CD4-positive, alpha-beta T cell treated with Interleukin-6 for 4 hours (primary cell): Measurements from ENCODE around the gene NNT.
"Not testable (repeated sequence)": the region's sequence is repeated elsewhere in the genome, so short reads cannot be mapped to it uniquely, and the experiment has no call there.

Experiments used
- DNase-seq: peaks from one replicate; pipeline ENCODE4 v3.0.0-alpha.2; 2020; ENCODE audit warnings: mixed read lengths

The NNT gene

DNA sequence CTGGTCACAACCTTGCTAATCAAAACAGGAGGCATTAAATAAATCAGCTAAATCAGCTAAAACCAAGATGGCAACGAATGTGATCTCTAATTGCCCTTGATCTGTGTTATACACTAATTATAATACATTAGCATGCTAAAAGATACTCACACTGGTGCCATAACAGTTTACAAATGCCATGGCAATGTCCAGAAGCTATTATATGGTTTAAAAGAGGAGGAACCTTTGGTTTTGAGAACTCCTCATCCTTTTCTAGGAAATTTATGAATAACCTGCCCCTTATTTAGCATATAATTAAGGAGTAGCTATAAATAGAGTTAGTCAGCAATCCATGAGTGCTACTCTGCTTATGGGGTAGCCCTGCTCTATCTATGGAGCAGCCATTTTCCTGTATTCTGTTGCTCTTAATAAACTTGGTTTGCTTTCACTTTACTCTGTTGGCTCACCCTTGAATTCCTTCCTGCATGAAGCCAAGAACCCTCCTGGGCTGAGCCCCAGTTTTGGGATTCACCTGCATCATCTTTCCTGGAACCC, 18.7 kb upstream of the NNT start:
- DNase-seq, result no peak

DNA sequence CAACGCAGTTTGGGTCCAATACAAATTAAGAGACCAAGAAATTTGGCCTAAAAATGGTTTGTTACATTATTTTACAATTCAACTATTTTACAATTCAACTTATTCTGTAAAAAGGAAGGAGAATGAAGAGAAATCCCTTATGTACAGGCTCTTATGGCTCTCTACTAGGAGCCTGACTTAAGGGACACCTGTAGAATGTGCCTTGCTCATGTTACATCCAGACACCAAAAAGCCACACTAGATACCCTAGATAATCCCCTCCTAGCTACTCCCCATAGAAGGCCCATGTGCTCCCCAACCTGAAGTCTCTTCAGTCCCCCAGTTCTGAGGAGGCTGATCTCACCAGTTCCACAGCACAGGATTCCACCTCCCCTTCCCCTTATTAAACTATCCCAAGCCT, 14.1 kb upstream of the NNT start:
- no peak for DNase-seq

DNA sequence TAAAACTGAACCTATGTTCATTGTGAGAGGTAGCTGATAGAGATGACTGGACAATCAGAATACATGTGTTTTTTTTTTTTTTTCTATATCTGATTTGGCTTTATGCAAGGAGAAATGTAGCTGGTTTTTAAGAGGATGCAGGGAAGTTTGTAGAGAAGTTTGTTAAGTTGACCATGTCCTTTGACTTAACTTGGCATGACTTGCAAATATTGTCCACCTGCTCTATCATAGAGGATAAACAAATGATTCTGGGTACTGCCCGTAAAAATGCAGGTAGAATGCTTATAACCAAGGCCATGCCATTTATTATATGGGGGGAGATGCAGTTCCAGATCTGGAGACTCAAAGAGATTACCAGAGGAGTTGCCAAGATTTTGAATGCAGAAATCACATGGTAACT, 13.7 kb upstream of the NNT start:
- DNase-seq, result no peak

DNA sequence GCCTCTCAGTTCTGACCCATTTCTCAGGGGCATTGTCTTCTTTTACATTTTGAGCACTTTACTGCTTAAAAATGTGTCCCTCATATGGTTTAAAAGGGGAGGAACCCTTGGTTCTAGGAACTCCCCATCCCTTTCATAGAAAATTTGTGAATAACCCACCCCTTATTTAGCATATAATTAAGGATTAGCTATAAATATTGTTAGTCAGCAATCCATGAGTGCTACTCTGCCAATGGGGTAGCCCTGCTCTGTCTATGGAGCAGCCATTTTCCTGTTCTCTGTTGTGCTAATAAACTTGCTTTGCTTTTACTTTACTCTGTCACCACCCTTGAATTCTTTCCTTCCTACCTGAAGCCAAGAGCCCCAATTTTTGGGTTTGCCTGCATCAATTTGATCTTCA, 12.3 kb upstream of the NNT start:
- DNase-seq, result no peak

DNA sequence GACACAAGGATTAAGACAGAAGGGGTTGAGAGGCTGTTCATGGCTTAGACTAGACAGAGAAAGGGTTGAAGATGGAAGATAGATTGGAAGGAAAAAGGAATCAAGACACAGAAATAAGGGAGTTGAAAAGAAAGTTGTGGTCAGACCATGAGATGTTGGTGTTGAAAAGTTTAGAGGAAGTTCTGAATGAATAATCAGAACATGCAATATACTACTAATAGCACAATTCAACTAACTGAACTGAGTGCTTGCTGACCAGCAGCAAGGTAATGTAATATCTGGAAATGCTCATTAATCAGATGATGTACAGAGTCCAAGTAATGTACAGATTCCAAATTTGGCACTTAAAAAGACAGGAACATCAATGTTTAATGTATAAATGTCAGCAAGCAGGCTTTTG, 10.6 kb upstream of the NNT start:
- no peak for DNase-seq

DNA sequence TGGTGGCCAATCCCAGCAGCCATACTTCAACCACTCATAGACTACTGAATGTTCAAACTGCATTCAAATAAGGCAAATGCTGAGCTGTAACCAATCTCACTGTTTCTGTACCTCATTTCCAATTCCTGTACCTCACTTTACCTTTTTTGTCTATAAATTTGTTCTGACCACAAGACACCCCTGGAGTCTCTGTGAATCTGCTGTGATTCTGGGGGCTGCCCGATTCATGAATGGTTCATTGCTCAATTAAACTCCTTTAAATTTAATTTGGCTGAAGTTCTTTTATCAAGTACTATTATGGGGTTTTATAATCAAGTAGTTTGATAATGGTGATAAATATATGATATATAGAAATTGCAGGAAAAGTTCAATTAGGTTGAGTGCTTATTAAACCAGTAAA, 4.1 kb upstream of the NNT start:
- DNase-seq, result not testable (repeated sequence)

DNA sequence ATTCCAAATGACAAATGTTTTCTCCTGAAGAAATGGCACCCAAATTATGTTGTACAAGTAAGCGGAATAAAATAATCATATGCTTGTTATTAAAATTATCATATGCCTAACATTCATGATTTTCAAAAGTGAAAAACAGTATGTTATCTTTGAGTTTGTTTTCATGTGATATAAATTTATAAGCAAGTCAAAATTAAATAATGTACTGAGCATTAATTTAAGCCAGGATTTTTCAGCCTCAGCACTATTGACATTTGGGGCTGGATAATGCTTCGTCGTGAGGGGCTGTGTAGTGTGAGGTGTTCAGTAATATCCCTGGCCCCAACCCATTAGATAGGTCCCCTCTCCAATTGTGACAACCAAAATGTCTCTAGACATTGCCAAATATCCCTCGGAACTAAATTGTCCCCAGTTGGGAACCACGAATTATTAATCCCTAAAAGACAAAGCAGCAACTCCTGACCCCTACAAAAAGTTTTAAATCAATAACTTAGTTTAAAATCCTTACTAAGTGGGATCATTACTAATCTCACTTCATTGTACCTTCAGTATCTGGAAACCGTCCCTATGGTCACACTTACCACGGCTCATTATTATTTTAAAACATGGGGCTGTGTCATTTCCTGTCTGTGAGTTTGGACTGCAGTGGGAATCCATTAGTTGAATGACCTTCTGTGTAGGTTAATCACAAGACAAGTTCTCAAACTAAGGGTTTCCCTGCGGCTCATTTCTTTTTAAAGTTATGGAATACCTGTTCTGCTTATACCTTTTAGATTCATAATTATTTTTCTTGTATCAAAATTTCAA, 1.3 kb upstream of the NNT start:
- no peak for DNase-seq

DNA sequence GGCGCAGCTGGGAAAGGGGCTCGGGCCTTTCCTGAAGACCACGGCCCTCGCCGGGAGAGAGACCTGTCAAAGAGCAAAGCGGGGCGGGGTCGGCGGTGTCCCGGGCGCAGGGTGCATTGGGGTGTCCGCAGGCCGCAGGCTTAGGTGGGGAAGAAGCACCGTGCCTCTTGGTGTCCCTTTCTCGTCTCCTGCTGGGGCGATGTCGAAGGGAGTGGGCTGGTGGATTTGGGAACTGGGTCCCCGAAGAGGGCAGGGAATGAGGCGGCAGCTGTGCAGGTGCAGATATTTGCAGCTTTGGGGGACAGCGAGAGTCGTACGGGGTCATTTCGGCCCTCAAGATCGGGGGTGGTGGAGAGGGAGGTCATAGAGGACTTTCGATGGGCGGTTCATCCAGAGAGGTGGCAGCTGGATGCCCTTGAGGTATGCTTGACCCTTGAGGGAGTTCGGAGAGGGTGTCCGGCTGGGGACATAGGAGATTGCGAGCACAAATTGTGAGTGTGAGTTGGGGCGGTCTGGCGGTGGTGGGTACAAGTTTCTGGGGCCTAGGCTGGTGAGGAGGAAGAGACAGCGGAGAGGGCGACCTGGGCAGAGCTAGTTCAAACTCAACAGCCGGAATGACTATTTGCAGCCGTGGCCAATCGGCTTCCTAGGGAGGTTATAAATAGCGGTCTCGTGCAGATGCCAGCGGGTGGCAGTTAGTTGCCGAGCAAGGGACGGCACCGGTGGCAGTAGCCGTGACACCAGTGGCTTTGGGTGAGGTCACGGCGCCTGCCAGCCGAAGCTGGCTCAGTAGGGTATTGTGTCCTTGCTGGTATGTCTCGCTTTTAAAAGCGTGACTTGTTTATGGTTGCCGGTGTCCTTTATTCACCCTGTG, 601 bp downstream of the NNT start:
- peak; percentile 70 for DNase-seq

DNA sequence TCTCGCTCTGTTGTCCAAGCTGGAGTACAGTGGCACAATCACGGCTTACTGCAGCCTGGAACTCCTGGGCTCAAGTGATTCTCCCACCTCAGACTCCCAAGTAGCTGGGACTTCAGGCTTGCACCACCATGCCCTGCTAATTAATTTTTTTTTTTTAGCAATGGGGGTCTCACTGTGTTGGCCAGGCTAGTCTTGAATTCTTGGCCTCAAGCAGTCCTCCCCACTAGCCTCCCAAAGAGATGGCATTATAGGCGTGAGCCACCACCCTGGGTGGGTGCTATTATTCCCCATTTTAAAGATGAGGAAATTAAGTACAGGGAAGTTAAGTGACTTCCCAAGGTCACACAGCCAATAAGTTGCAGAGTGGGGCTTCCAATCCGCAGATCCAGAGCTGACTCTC, 1.7 kb downstream of the NNT start:
- DNase-seq, result no peak

DNA sequence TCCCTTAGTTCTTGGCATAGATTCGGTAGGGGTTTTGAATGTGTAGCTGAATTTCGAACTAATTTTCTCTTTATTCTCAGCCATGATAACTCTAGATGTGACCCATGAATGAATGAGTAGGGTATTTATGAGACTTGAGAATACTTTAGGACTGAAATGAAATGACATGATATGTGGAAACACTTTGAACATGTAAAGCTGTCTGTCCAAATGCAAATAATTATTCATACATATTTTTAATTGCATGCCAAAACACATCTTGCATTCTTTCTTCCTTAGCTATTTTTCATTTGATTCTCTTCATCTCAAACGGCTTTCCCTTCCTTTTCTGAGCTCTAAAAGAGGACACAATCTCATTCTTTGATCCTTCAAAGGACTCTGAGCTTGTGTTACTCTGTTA, 3.4 kb downstream of the NNT start:
- no peak for DNase-seq

DNA sequence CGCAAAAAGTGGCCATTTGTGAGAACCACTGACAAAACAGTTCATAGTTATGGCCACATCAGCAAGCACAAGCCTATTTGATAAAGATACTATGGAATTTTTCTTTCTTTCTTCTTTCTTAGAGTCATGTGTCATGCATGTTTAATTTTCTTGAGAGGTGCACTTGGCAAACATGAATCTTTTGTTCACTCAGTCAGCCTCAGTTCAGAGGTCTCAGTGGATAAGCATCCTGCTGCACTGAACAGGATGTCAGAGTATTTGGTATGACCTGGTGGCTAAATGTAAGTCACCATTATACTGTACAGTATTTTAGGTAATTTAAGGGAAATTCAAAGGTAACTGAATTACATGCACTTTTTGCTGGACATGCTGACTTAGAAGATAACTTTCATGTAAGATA, 5.4 kb downstream of the NNT start:
- DNase-seq, result no peak

DNA sequence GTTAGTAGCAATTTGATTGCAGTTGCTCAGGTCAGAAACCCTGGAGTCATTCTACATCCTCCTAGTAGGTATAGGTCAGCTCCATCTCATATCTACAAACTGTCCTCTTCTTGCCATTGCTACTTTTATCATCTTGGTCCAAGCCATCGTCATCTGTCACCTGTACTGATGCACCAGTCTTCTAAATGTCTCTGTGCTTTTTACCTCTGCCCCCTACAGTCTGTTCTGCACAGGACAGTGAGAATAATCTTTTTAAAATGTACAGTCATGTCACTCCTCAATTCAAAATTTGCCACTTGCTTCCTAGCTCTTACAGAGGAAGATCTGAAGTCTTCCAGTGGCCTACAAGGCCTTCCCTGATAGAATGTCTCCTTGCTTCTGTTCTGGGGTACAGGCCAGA, 6.8 kb downstream of the NNT start:
- no peak for DNase-seq

DNA sequence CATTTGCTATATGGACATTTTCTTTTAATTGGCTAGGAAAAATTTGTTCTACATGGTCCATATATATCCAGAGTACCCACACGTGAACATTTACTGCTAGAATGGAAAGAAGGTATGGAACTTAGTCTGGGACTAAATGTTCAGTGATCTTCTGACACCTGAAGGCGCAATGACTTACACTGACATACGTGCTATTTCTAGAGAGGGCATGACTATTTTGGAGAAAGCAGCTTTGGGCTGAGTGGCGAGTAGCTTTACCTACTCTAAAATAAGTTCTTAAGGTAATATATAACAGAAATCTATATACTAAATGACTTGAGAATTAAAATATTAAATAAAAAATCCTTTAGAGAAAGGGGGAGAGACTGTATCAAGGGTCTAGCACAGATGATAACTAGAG, 10.4 kb downstream of the NNT start:
- no peak for DNase-seq

DNA sequence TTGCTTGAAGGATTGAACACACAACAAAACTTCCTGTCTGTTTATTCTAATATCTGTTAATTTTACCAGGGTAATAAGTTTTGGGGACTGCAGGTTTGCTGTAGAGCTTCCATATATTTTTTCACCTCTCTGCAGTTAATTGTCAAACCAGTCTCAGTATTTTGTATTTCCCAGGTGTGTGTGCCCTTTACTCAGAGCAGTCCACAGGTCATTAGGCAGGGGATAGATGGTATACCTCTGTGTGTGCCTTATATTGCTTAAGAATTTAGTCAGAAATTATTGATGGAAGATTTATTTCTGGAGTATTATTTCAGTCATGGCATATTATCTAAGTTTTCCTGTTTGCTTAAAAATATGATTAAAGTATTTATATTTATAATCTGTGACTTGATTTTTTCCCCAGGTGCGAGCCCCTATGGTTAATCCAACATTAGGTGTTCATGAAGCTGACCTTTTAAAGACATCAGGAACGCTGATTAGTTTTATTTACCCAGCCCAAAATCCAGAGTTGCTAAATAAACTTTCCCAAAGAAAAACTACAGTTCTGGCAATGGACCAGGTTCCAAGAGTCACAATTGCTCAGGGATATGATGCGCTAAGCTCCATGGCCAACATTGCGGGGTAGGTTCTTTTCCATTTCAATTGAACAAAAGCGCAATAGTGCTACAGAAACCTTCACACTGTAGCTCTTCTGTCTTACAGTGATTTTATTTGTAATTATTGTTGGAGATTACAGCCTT, 12.6 kb downstream of the NNT start:
- no peak for DNase-seq

DNA sequence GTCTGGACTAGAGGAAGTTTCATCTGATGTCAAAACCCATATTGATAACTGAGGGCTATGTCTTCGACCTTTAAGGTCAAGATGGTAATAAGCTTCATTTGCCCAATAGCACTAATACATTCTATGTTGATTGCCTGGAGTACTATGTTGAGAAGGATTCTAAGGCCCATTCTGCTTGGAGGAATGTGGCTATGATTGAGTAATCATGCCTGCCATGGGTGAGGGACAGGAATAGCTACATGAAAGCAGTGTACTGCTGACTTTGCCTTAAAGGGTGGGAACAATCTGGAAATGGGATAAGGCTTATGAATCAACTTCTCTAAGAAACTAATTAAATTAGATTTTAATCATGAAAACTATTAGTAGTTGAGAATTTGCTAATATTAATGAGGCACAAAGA, 13.6 kb downstream of the NNT start:
- DNase-seq, result no peak

DNA sequence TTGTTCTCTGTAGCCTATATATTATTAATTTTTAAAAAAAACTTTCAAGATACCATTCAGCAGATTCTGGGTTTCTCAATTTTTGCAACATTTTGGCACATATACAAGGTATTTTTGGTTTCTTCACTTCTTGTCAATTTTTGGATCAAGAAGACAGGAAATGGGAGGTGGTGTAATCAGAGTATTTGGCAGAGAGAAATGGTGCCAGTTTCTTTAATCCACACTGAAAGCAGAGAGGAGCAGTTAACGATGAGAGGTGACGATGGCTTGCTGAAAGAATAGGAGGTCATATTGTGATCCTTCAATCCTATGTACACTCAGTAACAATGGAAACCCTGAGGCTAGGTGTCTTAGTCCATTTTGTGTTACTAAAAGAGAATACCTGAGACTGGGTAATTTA, 16.4 kb downstream of the NNT start:
- DNase-seq, result no peak

DNA sequence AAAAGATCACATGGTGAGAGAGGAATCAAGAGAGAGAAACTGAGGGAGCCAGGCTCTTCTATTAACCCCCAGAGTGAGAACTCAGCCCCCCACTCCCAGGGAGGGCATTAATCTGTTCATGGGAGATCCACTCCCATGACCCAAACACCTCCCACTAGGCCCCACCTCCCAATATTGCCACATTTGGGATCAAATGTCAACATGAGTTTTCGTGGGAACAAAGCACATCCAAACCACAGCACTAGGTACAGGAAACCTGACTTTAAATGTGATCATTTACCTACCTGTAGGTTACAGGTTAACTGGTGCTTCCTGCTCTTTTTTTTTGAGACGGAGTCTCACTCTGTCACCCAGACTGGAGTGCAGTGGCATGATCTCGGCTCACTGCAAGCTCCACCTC, 16.9 kb downstream of the NNT start:
- no peak for DNase-seq

DNA sequence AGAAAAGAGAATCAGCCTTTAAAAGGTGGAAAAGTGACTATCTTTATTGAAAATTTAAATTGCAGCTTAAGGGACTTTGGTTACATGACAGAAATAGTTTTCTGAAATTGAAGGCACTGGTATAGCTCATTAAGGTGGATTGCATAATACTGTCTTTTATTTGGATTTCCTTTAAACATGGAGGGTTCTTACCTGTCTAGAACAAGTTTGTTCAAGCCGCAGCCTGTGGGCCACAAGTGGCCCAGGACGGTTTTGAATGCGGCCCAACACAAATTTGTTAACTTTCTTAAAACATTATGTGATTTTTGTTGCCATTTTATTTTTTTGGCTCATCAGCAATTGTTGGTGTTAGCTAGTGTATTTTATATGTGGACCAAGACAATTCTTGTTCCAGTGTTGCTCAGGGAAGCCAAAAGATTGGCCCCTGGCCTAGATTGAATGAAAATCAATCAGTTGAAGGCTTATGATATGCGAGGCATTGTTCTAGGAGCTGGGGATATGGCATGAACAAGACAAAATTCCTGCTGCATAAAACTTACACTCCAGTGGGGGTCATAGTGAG, 18.0 kb downstream of the NNT start:
- DNase-seq, result no peak

DNA sequence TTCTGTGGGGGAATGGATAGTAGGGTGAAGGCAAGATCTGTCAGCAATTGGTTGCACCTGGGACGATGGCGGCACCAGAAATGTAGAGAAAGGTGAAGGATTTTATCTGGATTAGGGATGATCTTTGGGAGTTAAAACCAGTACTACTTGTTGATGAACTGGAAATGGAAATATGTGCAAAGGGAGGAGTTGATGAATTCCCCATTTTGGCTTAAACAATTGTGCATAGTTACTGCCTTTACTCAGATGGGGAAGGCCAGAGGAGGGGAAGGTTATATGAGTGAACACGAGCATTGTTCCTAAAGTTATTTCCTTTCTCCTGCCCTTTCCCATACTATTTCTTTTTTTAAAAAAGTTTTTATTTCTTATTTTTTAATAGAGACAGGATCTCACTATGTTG, 19.1 kb downstream of the NNT start:
- no peak for DNase-seq

DNA sequence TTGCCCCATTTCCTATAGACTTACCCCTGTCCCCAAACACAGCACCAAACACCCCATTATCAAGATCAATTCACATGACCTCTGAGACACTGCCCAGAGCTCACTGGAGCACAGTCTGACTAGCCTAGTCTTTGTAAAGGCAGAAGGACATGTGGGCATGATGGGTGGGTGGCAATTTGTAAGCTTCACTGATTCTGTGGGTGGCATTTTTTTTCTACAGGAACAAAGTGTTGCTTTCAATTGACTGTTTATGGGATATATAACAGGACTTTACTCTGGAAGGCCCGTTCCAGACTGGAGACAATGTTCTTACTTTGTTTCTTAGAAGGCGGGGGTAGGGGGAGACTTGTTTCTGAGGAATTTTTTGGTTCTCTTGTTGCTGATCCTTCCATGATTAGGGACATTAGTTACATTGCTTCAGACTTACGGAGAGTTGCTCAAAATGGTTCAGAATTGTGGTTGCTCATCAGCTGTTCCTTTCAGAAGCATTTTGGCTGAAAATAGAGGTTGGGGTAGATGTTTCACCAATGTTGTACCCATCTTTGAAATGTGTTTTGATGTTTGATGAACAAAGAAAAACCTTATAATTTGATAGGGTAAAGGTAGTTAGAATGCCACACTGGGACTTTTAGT, 20.2 kb downstream of the NNT start:
- DNase-seq, result no peak

DNA sequence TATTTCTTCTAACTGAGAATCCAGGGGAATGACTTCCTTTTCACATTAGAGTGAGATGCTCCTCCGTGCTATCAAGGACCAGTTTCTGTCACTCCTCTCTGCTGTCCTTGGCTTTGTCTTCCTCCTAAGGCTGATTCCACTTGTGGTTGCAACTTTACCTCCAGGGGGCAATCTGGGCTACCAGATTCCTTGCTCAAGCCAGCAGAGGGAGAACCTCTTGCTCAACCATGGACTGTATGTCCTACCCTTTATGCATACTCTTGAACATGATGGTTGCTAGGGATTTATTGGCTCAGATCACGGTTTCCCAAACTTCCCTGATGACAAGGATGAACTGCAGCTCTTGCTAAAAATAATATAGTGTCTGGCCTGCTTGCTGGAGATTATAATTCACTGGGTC, 24.0 kb downstream of the NNT start:
- peak; percentile 10 for DNase-seq

DNA sequence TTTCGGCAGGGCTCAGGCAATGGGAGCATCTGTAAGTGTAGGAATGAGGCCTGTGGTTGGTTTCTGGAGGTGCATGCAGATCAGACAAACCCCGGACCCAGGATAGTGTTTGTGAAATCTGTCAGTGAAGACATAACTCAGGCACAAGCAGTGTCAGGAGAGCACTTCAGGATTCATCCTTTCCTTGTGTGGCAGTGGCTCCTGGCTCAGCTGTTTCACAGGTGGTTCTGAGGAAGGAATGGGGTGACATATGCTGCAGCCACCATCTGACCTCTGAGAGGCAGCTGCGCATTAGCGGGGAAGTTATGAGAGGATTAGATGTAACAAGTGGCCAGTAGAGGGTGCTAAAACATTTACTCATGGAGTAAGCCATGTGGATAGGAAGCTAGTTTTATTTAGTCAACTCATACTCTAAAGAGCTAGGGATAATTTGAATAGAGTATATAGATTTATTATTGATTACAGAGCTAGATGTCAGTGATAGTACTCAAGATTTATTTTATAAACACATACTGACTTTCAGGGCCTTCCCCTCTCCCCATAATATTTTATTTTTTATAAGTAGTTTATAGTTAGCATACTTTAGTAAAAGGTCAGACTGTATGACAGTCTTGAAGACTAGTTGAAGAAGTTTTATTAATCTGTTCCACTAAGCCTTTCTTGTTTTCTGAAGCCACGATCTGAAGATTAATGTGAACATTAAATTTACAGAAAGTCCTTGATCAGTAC, 28.4 kb downstream of the NNT start:
- DNase-seq, result peak; percentile 26
